Measurements from ENCODE around the gene SPTBN5. TPM values are rescaled to one million over a fixed set of nuclear protein-coding genes. Genes with fewer than 3 reads are reported as not detected.

Gene SPTBN5
- total RNA-seq, 3 donors from 2014 or later (not counting 1 experiment from before 2014, with no cell fraction given) = 4.1 to 6.0 (median 5.2) TPM

DNA sequence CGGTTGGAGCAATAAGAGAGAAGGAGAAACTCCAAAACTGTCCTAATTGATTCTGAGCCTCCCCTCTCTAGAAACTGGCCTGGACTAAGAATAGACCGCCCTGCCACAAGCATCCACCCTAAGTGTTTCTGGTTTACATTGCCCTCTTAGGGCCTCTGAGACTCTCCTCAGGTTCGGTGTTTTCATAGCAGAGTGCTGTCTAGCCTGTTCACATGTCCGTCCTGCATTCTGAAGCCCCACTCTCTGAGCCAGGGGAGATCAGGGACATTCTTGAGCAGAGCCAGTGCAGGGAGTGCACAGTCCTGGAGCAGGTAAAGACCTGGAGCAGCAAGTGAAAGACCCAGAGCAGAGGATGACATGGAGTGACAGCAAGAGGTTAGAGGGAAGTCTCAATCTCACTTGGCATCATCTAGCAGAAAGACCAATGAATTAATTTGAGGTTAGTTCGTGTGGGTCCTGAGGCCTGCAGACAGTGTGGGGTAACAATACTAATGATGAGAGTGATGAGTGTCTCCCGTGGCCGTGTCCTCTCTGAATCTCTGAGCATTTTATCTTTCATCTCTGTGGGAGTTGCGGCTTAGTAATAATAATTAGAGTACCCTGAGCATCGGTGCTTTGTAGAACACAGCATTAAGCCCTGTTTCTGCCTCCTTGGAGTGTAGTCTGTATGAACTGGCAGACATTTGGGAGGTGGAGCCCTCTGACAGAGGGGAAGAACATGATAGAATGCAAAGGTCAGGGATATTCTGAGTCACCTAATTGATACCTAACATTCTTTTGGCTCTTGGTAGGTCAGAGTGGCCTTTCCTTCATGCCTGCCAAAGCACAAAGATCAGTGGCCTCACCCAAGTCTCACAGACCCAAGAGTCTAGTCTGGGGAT, 95.0 kb downstream of the SPTBN5 start:
- no peaks in the 10 kb centered on the region for H3K36me3 Mint-ChIP-seq
- H3K27me3 ChIP-seq (ENCODE audit: control insufficient read depth, insufficient read depth, low read length) = no peaks in the 10 kb centered on the region
- H3K27ac Mint-ChIP-seq = no peak overlapping the region
- 82% methylated on average over 8 of the region's 9 CpGs for WGBS (ENCODE audit: insufficient coverage)
- no peaks in the 10 kb centered on the region for H3K9me3 Mint-ChIP-seq
- H3K4me3 ChIP-seq (ENCODE audit: low read length) = no peak overlapping the region
- H3K36me3 ChIP-seq (ENCODE audit: control insufficient read depth, insufficient read depth, low read length) = peaks cover 6% of the 10 kb centered on the region
- ATAC-seq (no peak), DNase-seq (no peak)
- no peak overlapping the region for H3K27ac ChIP-seq (ENCODE audit: low read length)
- intact Hi-C loops (cut with micrococcal nuclease) = no loop called here
- H3K4me3 Mint-ChIP-seq = no peak overlapping the region
- H3K9me3 ChIP-seq (ENCODE audit: control insufficient read depth, insufficient read depth, low read length) = no peaks in the 10 kb centered on the region
- H3K4me1 ChIP-seq (ENCODE audit: control insufficient read depth, insufficient read depth, low read length) = no peaks in the 10 kb centered on the region
- H3K27me3 Mint-ChIP-seq (ENCODE audit: low read depth in 2 of 2) = no peaks in the 10 kb centered on the region
- H3K4me1 Mint-ChIP-seq = peaks cover 10 to 18% of the 10 kb centered on the region in 2 donors
- TF ChIP-seq CTCF (IDR thresholded peaks at IDR 0.05) = no peak

Other genes starting within 250 kb of the SPTBN5 start
- 10 to 100 TPM; 54.9 to 75.0 (median 71.3) TPM for gene MGA, start 233.6 kb downstream of the SPTBN5 start, total RNA-seq
- gene MAPKBP1, start 119.6 kb downstream of the SPTBN5 start, total RNA-seq = 10 to 100 TPM; 44.8 to 55.4 (median 49.0) TPM
- 10 to 100 TPM; 20.3 to 36.4 (median 28.7) TPM for gene JMJD7, start 66.0 kb downstream of the SPTBN5 start, total RNA-seq
- 10 to 100 TPM; 15.2 to 17.5 (median 17.4) TPM for gene PLA2G4B, start 55.2 kb downstream of the SPTBN5 start, total RNA-seq
- gene EHD4, start 78.5 kb upstream of the SPTBN5 start, total RNA-seq = 10 to 100 TPM; 28.4 to 34.6 (median 31.7) TPM
- not detected for gene PLA2G4E, start 127.0 kb upstream of the SPTBN5 start, total RNA-seq
- gene PLA2G4D, start 200.5 kb upstream of the SPTBN5 start, total RNA-seq = not detected